Measurements from ENCODE around the gene TRIM29. TPM values are rescaled to one million over a fixed set of nuclear protein-coding genes. Genes with fewer than 3 reads are reported as not detected.

Gene TRIM29
- total and polyA plus RNA-seq, 2 of the 13 experiments (the other 11 are each of a cell fraction or from before 2014, with no cell fraction given), result 0.86 TPM

DNA sequence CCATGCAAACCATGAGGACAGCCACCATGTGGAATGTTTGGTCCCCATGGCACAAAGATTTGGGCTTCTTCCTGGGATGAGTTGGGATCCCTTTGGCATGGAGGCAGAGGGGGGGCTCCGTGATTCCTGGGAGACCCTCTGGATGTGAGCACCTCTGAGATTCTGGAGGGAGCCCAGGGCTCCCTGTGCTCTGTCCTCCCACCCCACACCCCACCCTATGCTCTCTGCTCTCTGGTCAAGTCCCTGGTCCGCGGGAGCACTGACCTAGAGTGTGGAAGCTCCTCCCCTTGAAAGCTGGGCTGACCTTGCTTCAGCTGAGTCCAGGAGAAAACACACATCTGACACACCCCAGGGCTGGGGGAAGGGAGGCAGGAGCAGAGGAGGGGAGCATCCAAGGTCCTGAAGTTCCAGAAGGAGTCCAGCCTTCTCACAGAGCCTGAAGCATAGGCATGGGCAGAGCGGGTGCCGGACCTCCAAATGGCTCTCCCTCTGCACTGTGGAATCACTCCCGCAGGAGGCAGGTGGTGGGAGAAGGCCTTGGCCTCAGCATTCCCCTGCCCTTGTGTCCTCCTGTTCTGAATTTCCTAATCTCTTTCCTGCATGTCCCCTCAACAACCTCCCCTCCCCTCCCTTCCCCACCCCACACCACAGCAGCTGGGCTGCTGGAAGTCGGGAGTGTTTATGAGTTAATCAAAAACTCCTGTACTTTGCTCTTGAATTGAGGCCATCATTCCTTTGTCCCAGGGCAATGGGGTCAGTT is 47.2 kb upstream of the TRIM29 start (continued):
- TF ChIP-seq, protein P1, sequence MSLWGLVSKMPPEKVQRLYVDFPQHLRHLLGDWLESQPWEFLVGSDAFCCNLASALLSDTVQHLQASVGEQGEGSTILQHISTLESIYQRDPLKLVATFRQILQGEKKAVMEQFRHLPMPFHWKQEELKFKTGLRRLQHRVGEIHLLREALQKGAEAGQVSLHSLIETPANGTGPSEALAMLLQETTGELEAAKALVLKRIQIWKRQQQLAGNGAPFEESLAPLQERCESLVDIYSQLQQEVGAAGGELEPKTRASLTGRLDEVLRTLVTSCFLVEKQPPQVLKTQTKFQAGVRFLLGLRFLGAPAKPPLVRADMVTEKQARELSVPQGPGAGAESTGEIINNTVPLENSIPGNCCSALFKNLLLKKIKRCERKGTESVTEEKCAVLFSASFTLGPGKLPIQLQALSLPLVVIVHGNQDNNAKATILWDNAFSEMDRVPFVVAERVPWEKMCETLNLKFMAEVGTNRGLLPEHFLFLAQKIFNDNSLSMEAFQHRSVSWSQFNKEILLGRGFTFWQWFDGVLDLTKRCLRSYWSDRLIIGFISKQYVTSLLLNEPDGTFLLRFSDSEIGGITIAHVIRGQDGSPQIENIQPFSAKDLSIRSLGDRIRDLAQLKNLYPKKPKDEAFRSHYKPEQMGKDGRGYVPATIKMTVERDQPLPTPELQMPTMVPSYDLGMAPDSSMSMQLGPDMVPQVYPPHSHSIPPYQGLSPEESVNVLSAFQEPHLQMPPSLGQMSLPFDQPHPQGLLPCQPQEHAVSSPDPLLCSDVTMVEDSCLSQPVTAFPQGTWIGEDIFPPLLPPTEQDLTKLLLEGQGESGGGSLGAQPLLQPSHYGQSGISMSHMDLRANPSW (CRISPR knock-in tag; IDR thresholded peaks at IDR 0.05; ENCODE audit: borderline replicate concordance), result no peak
- TF ChIP-seq, protein P2, sequence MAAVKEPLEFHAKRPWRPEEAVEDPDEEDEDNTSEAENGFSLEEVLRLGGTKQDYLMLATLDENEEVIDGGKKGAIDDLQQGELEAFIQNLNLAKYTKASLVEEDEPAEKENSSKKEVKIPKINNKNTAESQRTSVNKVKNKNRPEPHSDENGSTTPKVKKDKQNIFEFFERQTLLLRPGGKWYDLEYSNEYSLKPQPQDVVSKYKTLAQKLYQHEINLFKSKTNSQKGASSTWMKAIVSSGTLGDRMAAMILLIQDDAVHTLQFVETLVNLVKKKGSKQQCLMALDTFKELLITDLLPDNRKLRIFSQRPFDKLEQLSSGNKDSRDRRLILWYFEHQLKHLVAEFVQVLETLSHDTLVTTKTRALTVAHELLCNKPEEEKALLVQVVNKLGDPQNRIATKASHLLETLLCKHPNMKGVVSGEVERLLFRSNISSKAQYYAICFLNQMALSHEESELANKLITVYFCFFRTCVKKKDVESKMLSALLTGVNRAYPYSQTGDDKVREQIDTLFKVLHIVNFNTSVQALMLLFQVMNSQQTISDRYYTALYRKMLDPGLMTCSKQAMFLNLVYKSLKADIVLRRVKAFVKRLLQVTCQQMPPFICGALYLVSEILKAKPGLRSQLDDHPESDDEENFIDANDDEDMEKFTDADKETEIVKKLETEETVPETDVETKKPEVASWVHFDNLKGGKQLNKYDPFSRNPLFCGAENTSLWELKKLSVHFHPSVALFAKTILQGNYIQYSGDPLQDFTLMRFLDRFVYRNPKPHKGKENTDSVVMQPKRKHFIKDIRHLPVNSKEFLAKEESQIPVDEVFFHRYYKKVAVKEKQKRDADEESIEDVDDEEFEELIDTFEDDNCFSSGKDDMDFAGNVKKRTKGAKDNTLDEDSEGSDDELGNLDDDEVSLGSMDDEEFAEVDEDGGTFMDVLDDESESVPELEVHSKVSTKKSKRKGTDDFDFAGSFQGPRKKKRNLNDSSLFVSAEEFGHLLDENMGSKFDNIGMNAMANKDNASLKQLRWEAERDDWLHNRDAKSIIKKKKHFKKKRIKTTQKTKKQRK (IDR thresholded peaks at IDR 0.05; ENCODE audit: low read length), result no peak
- TF ChIP-seq TMF1 (CRISPR knock-in tag; IDR thresholded peaks at IDR 0.05; ENCODE audit: low read depth) (no peak), NFE2 (CRISPR knock-in tag; IDR thresholded peaks at IDR 0.05) (no peak), ZNF253 (CRISPR knock-in tag; IDR thresholded peaks at IDR 0.05; ENCODE audit: borderline replicate concordance) (no peak), GFI1 (CRISPR knock-in tag; IDR thresholded peaks at IDR 0.05; ENCODE audit: borderline replicate concordance) (peak; percentile 79; the same call in 1 of the 2 replicates), EEA1 (CRISPR knock-in tag; IDR thresholded peaks at IDR 0.05; ENCODE audit: borderline replicate concordance) (no peak), ZNF556 (CRISPR knock-in tag; IDR thresholded peaks at IDR 0.05; ENCODE audit: borderline replicate concordance) (0 out of 2 replicates have a peak, but pooled peaks have one; percentile 41), ATF7-NPFF (CRISPR knock-in tag; IDR thresholded peaks at IDR 0.05; ENCODE audit: low read depth) (0 out of 2 replicates have a peak, but pooled peaks have one; percentile 47)
- TF ChIP-seq, protein P3, sequence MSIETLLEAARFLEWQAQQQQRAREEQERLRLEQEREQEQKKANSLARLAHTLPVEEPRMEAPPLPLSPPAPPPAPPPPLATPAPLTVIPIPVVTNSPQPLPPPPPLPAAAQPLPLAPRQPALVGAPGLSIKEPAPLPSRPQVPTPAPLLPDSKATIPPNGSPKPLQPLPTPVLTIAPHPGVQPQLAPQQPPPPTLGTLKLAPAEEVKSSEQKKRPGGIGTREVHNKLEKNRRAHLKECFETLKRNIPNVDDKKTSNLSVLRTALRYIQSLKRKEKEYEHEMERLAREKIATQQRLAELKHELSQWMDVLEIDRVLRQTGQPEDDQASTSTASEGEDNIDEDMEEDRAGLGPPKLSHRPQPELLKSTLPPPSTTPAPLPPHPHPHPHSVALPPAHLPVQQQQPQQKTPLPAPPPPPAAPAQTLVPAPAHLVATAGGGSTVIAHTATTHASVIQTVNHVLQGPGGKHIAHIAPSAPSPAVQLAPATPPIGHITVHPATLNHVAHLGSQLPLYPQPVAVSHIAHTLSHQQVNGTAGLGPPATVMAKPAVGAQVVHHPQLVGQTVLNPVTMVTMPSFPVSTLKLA (IDR thresholded peaks at IDR 0.05), result no peak
- TF ChIP-seq, protein P4, sequence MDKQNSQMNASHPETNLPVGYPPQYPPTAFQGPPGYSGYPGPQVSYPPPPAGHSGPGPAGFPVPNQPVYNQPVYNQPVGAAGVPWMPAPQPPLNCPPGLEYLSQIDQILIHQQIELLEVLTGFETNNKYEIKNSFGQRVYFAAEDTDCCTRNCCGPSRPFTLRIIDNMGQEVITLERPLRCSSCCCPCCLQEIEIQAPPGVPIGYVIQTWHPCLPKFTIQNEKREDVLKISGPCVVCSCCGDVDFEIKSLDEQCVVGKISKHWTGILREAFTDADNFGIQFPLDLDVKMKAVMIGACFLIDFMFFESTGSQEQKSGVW (CRISPR knock-in tag; IDR thresholded peaks at IDR 0.05; ENCODE audit: borderline replicate concordance), result no peak
- TF ChIP-seq, protein P5, sequence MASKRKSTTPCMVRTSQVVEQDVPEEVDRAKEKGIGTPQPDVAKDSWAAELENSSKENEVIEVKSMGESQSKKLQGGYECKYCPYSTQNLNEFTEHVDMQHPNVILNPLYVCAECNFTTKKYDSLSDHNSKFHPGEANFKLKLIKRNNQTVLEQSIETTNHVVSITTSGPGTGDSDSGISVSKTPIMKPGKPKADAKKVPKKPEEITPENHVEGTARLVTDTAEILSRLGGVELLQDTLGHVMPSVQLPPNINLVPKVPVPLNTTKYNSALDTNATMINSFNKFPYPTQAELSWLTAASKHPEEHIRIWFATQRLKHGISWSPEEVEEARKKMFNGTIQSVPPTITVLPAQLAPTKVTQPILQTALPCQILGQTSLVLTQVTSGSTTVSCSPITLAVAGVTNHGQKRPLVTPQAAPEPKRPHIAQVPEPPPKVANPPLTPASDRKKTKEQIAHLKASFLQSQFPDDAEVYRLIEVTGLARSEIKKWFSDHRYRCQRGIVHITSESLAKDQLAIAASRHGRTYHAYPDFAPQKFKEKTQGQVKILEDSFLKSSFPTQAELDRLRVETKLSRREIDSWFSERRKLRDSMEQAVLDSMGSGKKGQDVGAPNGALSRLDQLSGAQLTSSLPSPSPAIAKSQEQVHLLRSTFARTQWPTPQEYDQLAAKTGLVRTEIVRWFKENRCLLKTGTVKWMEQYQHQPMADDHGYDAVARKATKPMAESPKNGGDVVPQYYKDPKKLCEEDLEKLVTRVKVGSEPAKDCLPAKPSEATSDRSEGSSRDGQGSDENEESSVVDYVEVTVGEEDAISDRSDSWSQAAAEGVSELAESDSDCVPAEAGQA (IDR thresholded peaks at IDR 0.05; ENCODE audit: low read depth), result no peak
- TF ChIP-seq, protein P5 (CRISPR knock-in tag; IDR thresholded peaks at IDR 0.05; ENCODE audit: borderline replicate concordance), result no peak

All from HepG2 (cell line).